ENCODE measurements around the gene KAT8.
A peak's percentile ranks its signal among the peaks of the same experiment; 100 is the strongest.
"Not testable (repeated sequence)": the region's sequence is repeated elsewhere in the genome, so short reads cannot be mapped to it uniquely, and the experiment has no call there.

KAT8 gene

GRCh38 chr16:31149894-31150890, 32.7 kb downstream of the KAT8 start, which contains the start of gene PRSS36:
Gene PRSS36, minus strand, starts transcription at chr16:31150066. Its CDS starts 31 bp downstream, at chr16:31150035.
- no peak for DNase-seq

DNA sequence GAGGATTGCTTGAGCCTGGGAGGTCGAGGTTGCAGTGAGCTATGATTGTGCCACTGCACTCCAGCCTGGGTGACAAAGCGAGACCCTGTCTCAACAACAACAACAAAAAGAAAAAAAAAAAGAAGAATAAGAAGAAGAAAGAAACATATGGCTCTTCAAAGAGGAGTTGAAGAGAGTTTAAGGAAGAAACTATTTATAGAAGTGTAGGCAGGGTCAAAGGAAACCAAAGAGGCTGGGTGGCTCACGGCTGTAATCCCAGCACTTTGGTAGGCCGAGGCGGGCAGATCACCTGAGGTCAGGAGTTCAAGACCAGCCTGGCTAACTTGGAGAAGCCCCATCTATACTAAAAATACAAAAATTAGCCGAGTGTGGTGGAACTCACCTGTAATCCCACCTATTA, 33.5 kb downstream of the KAT8 start:
- not testable (repeated sequence) for DNase-seq

- no peak for DNase-seq
These were observed 39.7 kb downstream of the KAT8 start for GRCh38 chr16:31157136-31157535.

DNA sequence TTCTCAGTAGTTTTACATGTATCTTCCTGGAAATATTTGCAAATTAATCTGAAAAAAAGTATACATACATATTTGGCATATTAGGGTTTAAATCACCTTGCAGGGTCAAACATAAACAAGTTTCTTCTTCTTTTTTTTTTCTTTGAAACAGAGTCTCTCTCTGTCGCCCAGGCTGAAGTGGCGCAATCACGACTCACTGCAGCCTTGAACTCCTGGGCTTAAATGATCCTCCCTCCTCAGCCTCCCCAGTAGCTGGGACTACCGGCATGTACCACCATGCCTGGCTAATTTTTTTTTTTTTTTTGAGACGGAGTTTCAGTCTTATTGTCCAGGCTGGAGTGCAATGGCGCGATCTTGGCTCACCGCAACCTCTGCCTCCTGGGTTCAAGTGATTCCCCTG, 49.9 kb downstream of the KAT8 start:
- DNase-seq, result no peak

DNA sequence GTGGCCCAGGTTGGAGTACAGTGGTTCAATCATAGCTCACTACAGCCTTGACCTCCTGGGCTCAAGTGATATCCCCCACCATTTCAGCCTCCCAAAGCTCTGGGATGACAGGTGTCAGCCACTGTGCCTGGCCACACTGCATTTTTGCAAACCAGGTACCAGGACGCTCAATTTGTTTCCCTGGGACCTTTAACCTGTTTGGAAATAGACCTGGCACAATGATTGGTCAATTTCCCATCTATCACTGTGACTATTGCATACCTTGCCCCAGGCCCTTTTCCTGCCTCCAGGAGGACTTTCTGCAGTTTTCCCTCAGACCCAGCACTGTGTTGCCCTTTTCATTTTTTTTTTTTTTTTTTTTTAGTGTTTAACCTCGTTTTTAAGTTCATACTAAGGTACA, 51.4 kb downstream of the KAT8 start:
- DNase-seq, result no peak

DNA sequence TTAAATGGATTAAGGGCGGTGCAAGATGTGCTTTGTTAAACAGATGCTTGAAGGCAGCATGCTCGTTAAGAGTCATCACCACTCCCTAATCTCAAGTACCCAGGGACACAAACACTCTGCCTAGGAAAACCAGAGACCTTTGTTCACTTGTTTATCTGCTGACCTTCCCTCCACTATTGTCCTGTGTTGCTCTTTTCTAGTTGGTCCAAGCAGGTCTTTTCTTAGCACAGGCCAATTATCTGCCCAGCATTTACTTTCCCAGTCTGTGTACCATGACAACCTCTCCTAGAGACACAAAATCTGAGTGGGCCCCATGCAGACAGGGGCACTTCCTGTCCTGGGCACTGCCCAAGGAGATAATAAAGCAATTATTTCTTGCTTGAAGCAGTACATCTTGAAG, 52.6 kb downstream of the KAT8 start:
- not testable (repeated sequence) for DNase-seq

DNA sequence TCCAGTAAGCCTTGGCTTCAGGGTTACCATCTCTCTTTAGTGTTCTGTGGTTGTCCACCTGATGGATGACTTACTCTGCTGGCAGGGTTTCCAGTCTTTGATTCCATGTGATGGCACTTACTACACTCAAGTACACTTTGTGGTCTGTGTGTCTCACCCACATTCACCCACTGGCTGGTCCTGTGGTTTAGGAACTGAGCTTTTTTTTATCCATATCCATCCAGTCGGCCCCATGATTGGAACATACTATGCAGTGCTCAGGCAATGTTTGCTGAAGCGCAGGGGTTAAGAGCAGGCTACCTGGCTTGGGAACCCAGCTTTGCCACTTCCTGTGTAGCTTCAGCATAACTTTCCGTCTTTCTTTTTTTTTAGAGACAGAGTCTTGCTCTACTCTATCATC, 59.7 kb downstream of the KAT8 start:
- peak; percentile 45 for DNase-seq

DNA sequence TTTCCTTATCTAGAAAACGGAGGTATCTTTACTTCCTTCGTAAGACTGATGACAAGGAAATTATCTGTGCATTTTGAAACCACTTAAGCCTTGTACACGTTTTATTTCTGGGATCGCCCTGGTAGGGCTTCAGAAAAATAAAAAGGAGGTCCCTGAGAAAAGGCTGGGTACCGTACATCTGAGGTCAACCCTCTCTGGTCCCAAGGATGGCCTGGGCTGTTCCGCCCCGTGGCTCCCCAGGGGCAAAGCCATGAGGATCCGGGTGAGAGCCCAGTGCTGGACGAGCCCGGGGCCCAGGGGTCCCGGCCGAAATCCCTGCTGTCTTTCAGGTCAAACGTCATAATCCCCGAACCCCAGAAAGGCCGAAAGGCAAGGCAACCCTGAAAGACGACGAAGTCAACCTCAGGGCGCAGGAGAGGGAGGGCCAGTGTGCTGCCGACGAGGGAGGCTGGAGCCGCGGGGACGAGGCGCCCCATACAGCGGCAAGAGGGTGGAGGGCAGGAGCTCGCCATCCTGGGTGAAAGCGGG, 61.8 kb downstream of the KAT8 start:
- no peak for DNase-seq

DNA sequence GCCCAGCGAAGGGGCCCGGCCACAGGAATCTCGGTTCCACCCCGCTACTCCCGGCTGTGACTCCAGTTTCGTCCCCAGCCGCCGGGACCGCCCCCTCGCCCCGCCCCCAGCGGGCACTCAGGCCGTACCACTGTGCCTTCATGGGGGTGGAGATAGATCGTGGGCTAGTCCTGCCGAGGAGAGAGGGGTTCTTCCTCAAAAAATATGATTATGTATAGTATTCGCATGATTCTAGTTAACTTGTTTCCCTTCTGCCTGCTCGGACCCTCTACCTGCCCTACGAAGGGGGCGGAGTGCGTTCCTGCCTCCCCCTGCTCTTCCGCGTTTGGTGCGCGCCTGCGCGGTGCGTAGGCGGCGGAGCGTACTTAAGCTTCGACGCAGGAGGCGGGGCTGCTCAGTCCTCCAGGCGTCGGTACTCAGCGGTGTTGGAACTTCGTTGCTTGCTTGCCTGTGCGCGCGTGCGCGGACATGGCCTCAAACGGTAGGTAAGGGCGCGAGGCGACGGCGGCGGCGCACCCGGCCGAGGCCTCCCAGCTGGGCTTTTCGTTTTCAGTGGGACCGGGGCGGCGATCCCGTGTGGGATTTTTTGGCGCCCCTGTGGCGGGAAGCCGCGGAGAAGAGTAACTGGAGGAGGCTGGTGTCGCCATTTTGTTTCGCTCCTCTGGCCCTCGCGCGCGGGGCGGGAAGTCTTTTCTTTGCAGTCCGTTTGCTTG, 62.4 kb downstream of the KAT8 start, which contains the start of gene FUS:
Gene FUS (plus strand): TSS at position 393 of the 713 bp plus-strand sequence. CDS start 76 bp downstream, at position 469.
- peak; percentile 91 for DNase-seq

All from activated CD4-positive, alpha-beta T cell treated with anti-CD3 and anti-CD28 coated beads, Interleukin-2, amount 50 U/mL, for 1 hour (primary cell).